Sigmoid colon (tissue), 4 donors: ENCODE results near the gene SRRM3.

Source experiments
- CTCF ChIP-seq, 4 experiments: fragments of 450-650 bp in 3 of 4; fragments of 200-600 bp in 1 of 4; IDR thresholded peaks; one replicate each; pipeline ENCODE4 v1.5.1; 2016 to 2019; ENCODE audit warnings: antibody characterized with exemption in 4 of 4, mild to moderate bottlenecking in 3 of 4, moderate library complexity in 2 of 4
- EP300 ChIP-seq, 4 donors: sonication (generic); formaldehyde crosslinking; IDR thresholded peaks; one replicate each; pipeline ENCODE4 v1.6.1; 2017; ENCODE audit warnings: antibody characterized with exemption in 4 of 4
- POLR2A ChIP-seq, 2 donors: fragments of 450-650 bp; IDR thresholded peaks; one replicate each; pipeline ENCODE4 v1.6.1; 2016; ENCODE audit warnings: antibody characterized with exemption in 2 of 2, mild to moderate bottlenecking in 2 of 2, moderate library complexity in 2 of 2
- POLR2AphosphoS5 ChIP-seq, 4 donors: sonication (generic); formaldehyde crosslinking; IDR thresholded peaks; one replicate each; pipeline ENCODE4 v1.6.1; 2017; ENCODE audit warnings: antibody characterized with exemption in 4 of 4

- no peak for TF ChIP-seq CTCF (IDR thresholded peaks at IDR 0.05)
- TF ChIP-seq POLR2AphosphoS5 (IDR thresholded peaks at IDR 0.05): peak; percentile 68 to 94 (median 82)
- TF ChIP-seq POLR2A (IDR thresholded peaks at IDR 0.05): peak in 1 of 2 donors; percentile 31
- TF ChIP-seq EP300 (IDR thresholded peaks at IDR 0.05): peak; percentile 20 to 98 (median 86)
These were observed 92.8 kb downstream of the SRRM3 start for GRCh38 chr7:76294344-76295024.
